Measurements from ENCODE around the gene NFATC3. TPM values are rescaled to one million over a fixed set of nuclear protein-coding genes. Genes with fewer than 3 reads are reported as not detected.

NFATC3 gene
- total RNA-seq, 1 experiment from 2014 or later = 33.0 TPM

DNA sequence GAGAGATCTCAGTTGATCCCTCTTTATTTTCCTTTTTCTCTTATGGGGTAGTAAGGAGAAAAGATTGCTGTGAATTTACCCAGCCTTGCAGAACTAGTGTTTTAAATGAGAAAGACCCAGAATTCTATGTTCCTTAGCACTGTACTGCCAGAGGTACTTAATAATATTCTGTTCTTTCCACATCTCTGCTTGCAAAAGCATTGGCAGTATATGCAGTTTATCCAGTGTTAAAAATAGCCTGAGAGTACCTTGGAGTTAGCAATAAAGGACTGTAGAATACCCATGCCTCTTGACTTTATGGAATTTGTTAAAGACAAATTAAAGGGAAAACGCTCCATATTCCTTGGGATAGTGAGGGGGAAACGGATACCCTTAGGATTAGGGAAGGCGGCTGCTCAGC, 191.1 kb downstream of the NFATC3 start:
- Histone ChIP-seq H4K20me1 (ENCODE audit: control insufficient read depth, insufficient read depth, insufficient read length) (no peaks in the 10 kb centered on the region), H4K5ac (ENCODE audit: insufficient read length, low read depth, low read length) (no peak overlapping the region), H3K23me2 (ENCODE audit: insufficient read length, low read depth, low read length, poor library complexity, severe bottlenecking) (no peaks in the 10 kb centered on the region), H2AK5ac (ENCODE audit: insufficient read length, low read length) (no peak overlapping the region), H3K27me3 (ENCODE audit: insufficient read depth, low read length) (no peaks in the 10 kb centered on the region), H3K9ac (ENCODE audit: extremely low read depth, insufficient read length, low read length) (no peak overlapping the region), H3K79me1 (ENCODE audit: insufficient read depth, low read depth, low read length, poor library complexity, severe bottlenecking) (no peaks in the 10 kb centered on the region), H3K4me2 (ENCODE audit: insufficient read depth, insufficient read length, low read length) (no peak overlapping the region), H4K8ac (replicated peaks; ENCODE audit: insufficient read length, low read depth, low read length) (no peak overlapping the region), H3K27ac (ENCODE audit: insufficient read length, low read depth, low read length) (no peak overlapping the region), H2AFZ (ENCODE audit: low read length) (no peak overlapping the region), H2BK120ac (ENCODE audit: low read depth, low read length, poor library complexity, severe bottlenecking) (no peak overlapping the region), H3K4me1 (ENCODE audit: insufficient read depth, low read length) (no peaks in the 10 kb centered on the region), H3K79me2 (ENCODE audit: insufficient read depth, low read length) (no peaks in the 10 kb centered on the region), H3K4ac (ENCODE audit: low read depth, low read length) (no peak overlapping the region), H2BK12ac (ENCODE audit: insufficient read length, low read depth, low read length) (no peak overlapping the region), H3T11ph (ENCODE audit: low read length) (no peak overlapping the region), H2BK5ac (ENCODE audit: insufficient read length, low read length) (no peak overlapping the region), H3K56ac (ENCODE audit: insufficient read length, low read depth, low read length) (no peak overlapping the region), H3K18ac (ENCODE audit: insufficient read length, low read depth, low read length) (no peak overlapping the region), H3K9me3 (ENCODE audit: control insufficient read depth, low read depth, low read length) (no peaks in the 10 kb centered on the region), H2BK20ac (ENCODE audit: low read depth, low read length, poor library complexity, severe bottlenecking) (no peak overlapping the region), H2BK15ac (ENCODE audit: low read depth, low read length) (no peak overlapping the region), H4K91ac (ENCODE audit: insufficient read length, low read depth, low read length) (no peak overlapping the region), H3K14ac (ENCODE audit: insufficient read depth, low read length) (no peak overlapping the region), H3K23ac (ENCODE audit: insufficient read length, low read depth, low read length) (no peak overlapping the region)
- no CpG with 5 or more reads among the region's 3 CpGs for WGBS (ENCODE audit: extremely low coverage, insufficient read length, low lambda C conversion rate)
- H3K9me3 Mint-ChIP-seq = no peaks in the 10 kb centered on the region
- TF ChIP-seq, protein P1, sequence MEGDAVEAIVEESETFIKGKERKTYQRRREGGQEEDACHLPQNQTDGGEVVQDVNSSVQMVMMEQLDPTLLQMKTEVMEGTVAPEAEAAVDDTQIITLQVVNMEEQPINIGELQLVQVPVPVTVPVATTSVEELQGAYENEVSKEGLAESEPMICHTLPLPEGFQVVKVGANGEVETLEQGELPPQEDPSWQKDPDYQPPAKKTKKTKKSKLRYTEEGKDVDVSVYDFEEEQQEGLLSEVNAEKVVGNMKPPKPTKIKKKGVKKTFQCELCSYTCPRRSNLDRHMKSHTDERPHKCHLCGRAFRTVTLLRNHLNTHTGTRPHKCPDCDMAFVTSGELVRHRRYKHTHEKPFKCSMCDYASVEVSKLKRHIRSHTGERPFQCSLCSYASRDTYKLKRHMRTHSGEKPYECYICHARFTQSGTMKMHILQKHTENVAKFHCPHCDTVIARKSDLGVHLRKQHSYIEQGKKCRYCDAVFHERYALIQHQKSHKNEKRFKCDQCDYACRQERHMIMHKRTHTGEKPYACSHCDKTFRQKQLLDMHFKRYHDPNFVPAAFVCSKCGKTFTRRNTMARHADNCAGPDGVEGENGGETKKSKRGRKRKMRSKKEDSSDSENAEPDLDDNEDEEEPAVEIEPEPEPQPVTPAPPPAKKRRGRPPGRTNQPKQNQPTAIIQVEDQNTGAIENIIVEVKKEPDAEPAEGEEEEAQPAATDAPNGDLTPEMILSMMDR (conservative IDR thresholded peaks at IDR 0.05) = no peak
- no peak overlapping the region for H3K4me3 Mint-ChIP-seq
- H3K4me1 Mint-ChIP-seq = peaks cover 0 to 5% of the 10 kb centered on the region in 2 experiments; a peak in 2 of 4 replicates
- DNase-seq = no peak
- peak overlapping the region in 1 of 3 experiments; percentile 53; a peak in 1 of 7 replicates for H3K27ac Mint-ChIP-seq
- peaks cover 16 to 30% (median 19%) of the 10 kb centered on the region in 3 experiments; a peak in 5 of 7 replicates for H3K36me3 Mint-ChIP-seq (ENCODE audit: insufficient read depth in 1 of 3, low read depth in 3 of 3)
- H3K27me3 Mint-ChIP-seq (ENCODE audit: low read depth) = no peaks in the 10 kb centered on the region

Small RNAs within 50 kb of the gene (microRNA-seq; reads per million reads assigned to microRNA genes)
- gene MIR6773 (ENCODE audit: borderline microRNAs expressed) = not detected

Other genes starting within 250 kb of the NFATC3 start
- 48.7 and 48.9 TPM in 2 replicates for gene THAP11, start 243.1 kb upstream of the NFATC3 start, total RNA-seq (2021)
- 190 and 198 TPM in 2 replicates for gene NUTF2, start 238.4 kb upstream of the NFATC3 start, total RNA-seq (2021)
- 60.9 and 65.9 TPM in 2 replicates for gene CENPT, start 237.7 kb upstream of the NFATC3 start, total RNA-seq (2021)
- gene EDC4, start 212.3 kb upstream of the NFATC3 start, total RNA-seq (2021) = 99.5 and 106 TPM in 2 replicates
- gene NRN1L, start 200.5 kb upstream of the NFATC3 start, total RNA-seq (2021) = 2.0 and 2.7 TPM in 2 replicates
- 28.6 and 29.1 TPM in 2 replicates for gene PSKH1, start 192.1 kb upstream of the NFATC3 start, total RNA-seq (2021)
- 2.7 and 3.3 TPM in 2 replicates for gene CTRL, start 153.5 kb upstream of the NFATC3 start, total RNA-seq (2021)
- gene PSMB10, start 148.5 kb upstream of the NFATC3 start, total RNA-seq (2021) = 24.5 and 25.7 TPM in 2 replicates
- gene LCAT, start 141.2 kb upstream of the NFATC3 start, total RNA-seq (2021) = 17.7 and 17.8 TPM in 2 replicates
- 46.7 and 51.1 TPM in 2 replicates for gene SLC12A4, start 116.7 kb upstream of the NFATC3 start, total RNA-seq (2021)
- gene DPEP3, start 104.9 kb upstream of the NFATC3 start, total RNA-seq (2021) = 0.59 and 0.68 TPM in 2 replicates
- gene DPEP2, start 85.9 kb upstream of the NFATC3 start, total RNA-seq (2021) = not detected in 2 replicates
- not detected in 2 replicates for gene DPEP2NB, start 69.5 kb upstream of the NFATC3 start, total RNA-seq (2021)
- gene DDX28, start 62.1 kb upstream of the NFATC3 start, total RNA-seq (2021) = 21.8 and 22.9 TPM in 2 replicates
- gene DUS2, start 62.1 kb upstream of the NFATC3 start, total RNA-seq (2021) = 26.0 and 28.5 TPM in 2 replicates
- gene ESRP2, start 150.8 kb downstream of the NFATC3 start, total RNA-seq (2021) = 59.3 and 59.5 TPM in 2 replicates
- gene PLA2G15, start 160.0 kb downstream of the NFATC3 start, total RNA-seq (2021) = 11.0 TPM in 2 replicates
- 20.1 and 21.1 TPM in 2 replicates for gene SLC7A6, start 179.2 kb downstream of the NFATC3 start, total RNA-seq (2021)
- 21.1 and 24.5 TPM in 2 replicates for gene SLC7A6OS, start 225.6 kb downstream of the NFATC3 start, total RNA-seq (2021)
- gene PRMT7, start 225.6 kb downstream of the NFATC3 start, total RNA-seq (2021) = 56.6 and 57.8 TPM in 2 replicates